GM12878 (cell line): ENCODE data around the gene SKIL. TPM values are rescaled to one million over a fixed set of nuclear protein-coding genes. Genes with fewer than 3 reads are reported as not detected.

ENCODE experiments used
- ATAC-seq: fragments of 200-7000 bp; cut with Tn5 transposase; 3 replicates; pipeline ENCODE4 v1.9.1; 2020; ENCODE audit warnings: mild to moderate bottlenecking, moderate library complexity
- BruUV-seq: library from RNA; stranded (reverse); fragments of 400-500 nt; replicated peaks from 2 replicates; lab custom pipeline; 2021; lab: Mats Ljungman, UMichigan
- CTCF ChIA-PET: fragments of 300-600 bp; sonication (Branson Sonifier 250); formaldehyde crosslinking; extraction: SDS; loops from one replicate; lab custom pipeline; 2021; ENCODE audit warnings: inconsistent platforms; lab: Yijun Ruan, JAX
- POLR2A ChIA-PET: fragments of 350-600 bp; formaldehyde crosslinking; extraction: SDS; loops from one replicate; lab custom pipeline; 2021; ENCODE audit warnings: inconsistent platforms; lab: Charles Lee
- RAD21 ChIA-PET: fragments of 300-600 bp; sonication (Branson Sonifier 250); formaldehyde crosslinking; loops from one replicate; lab custom pipeline; 2023; ENCODE audit warnings: antibody characterized with exemption; ENCODE audit not compliant: unreplicated experiment; lab: Charles Lee
- SMC1A ChIA-PET: fragments of 300-600 bp; sonication (Branson Sonifier 250); formaldehyde crosslinking; loops from one replicate; lab custom pipeline; 2023; ENCODE audit not compliant: unreplicated experiment, uncharacterized antibody; lab: Charles Lee
- DNase-seq: peaks from one replicate; pipeline ENCODE4 v3.0.0-alpha.2; 2011; ENCODE audit warnings: low read depth, low spot score
- FAIRE-seq: peaks from 3 replicates; lab custom pipeline; 2011; peaks lifted over from hg19 to GRCh38; lab: Jason Lieb, UNC
- H2AFZ ChIP-seq: 2 replicates; pipeline ENCODE4 v1.6.0; 2011; ENCODE audit warnings: low read depth, low read length, control low read depth; ENCODE audit not compliant: control insufficient read depth
- H3K27ac ChIP-seq: 2 replicates; pipeline ENCODE4 v1.5.1; 2011; ENCODE audit warnings: control low read depth; ENCODE audit not compliant: control insufficient read depth, insufficient read depth
- H3K27me3 ChIP-seq, 2 experiments: replicated peaks in 1 of 2; 2 replicates each; pipeline versions ENCODE4 v1.6.0 to v1.6.1; 2011; ENCODE audit warnings: low read length in 1 of 2; ENCODE audit not compliant: control insufficient read depth in 2 of 2, insufficient read depth in 2 of 2
- H3K36me3 ChIP-seq, 2 experiments: 2 replicates each; pipeline ENCODE4 v1.5.1; 2011; ENCODE audit warnings: low read length in 1 of 2; ENCODE audit not compliant: control insufficient read depth in 2 of 2, insufficient read depth in 2 of 2
- H3K4me1 ChIP-seq: 2 replicates; pipeline ENCODE4 v1.6.1; 2011; ENCODE audit warnings: mild to moderate bottlenecking, low read length, moderate library complexity, mixed read lengths; ENCODE audit not compliant: control insufficient read depth, insufficient read depth
- H3K4me2 ChIP-seq: 2 replicates; pipeline ENCODE4 v1.6.0; 2011; ENCODE audit warnings: control low read depth; ENCODE audit not compliant: control insufficient read depth, insufficient read depth
- H3K4me3 ChIP-seq: fragments of 200-600 bp; sonication (generic); 2 replicates; pipeline ENCODE4 v1.5.1; 2016
- H3K79me2 ChIP-seq: 2 replicates; pipeline ENCODE4 v1.6.0; 2011; ENCODE audit warnings: low read length; ENCODE audit not compliant: control insufficient read depth, insufficient read depth
- H3K9ac ChIP-seq: 2 replicates; pipeline ENCODE4 v1.8.0; 2011; ENCODE audit warnings: low read length, control low read depth, mixed read lengths; ENCODE audit not compliant: control insufficient read depth, insufficient read depth
- H3K9me3 ChIP-seq: replicated peaks from 3 replicates; pipeline ENCODE4 v1.5.1; 2011; ENCODE audit warnings: mild to moderate bottlenecking, low read length; ENCODE audit not compliant: control insufficient read depth, insufficient read depth
- H4K20me1 ChIP-seq: 2 replicates; pipeline ENCODE4 v1.6.0; 2011; ENCODE audit not compliant: control insufficient read depth, insufficient read depth
- CBFB ChIP-seq: IDR thresholded peaks from 2 replicates; pipeline ENCODE4 v1.6.1; 2016; ENCODE audit warnings: antibody characterized with exemption, low read depth
- FOXM1 ChIP-seq: IDR thresholded peaks from 2 replicates; pipeline ENCODE4 v1.6.1; 2012; ENCODE audit warnings: low read depth, mild to moderate bottlenecking, inconsistent platforms, low read length, moderate library complexity
- MYB ChIP-seq: fragments of 150-350 bp; IDR thresholded peaks from 2 replicates; pipeline ENCODE4 v1.6.1; 2014; ENCODE audit warnings: mild to moderate bottlenecking, low read depth, low read length, borderline replicate concordance
- NFIC ChIP-seq: IDR thresholded peaks from 2 replicates; pipeline ENCODE4 v1.6.1; 2012; ENCODE audit warnings: low read depth, mild to moderate bottlenecking, inconsistent platforms, low read length, moderate library complexity
- PAX8 ChIP-seq: fragments of 450-650 bp; IDR thresholded peaks from 2 replicates; pipeline ENCODE4 v1.6.1; 2017; ENCODE audit warnings: mild to moderate bottlenecking, moderate library complexity
- SUZ12 ChIP-seq: fragments of 200-600 bp; sonication (generic); IDR thresholded peaks from one replicate; pipeline ENCODE4 v1.6.1; 2018; ENCODE audit warnings: antibody characterized with exemption, mild to moderate bottlenecking; ENCODE audit not compliant: unreplicated experiment
- ZNF24 ChIP-seq: fragments of 450-650 bp; IDR thresholded peaks from 2 replicates; pipeline ENCODE4 v1.6.1; 2017; ENCODE audit warnings: antibody characterized with exemption, mild to moderate bottlenecking
- WGBS: methylation state at CpG from one replicate; pipeline ENCODE4 v1.1.6; 2016; ENCODE audit warnings: low lambda C conversion rate; ENCODE audit not compliant: insufficient replicate concordance, insufficient coverage; ENCODE audit errors: missing lambda C conversion rate; 5-methylcytosine and 5-hydroxymethylcytosine counted together
- in situ Hi-C: fragments of 300-500 bp; cut with MboI; formaldehyde crosslinking; loops from 9 replicates; pipeline ENCODE4 v1.14.3; 2018; ENCODE audit warnings: mixed read lengths
- intact Hi-C: fragments of 100-400 bp; cut with micrococcal nuclease; formaldehyde crosslinking; loops from one replicate; pipeline ENCODE4 v1.14.2; 2022; ENCODE audit not compliant: unreplicated experiment
- polyA plus RNA-seq, 11 experiments: library from polyadenylated mRNA; depleted of rRNA in 4 of 11; unstranded in 6 of 11; stranded (reverse) in 5 of 11; fragments of >200 nt; fragmentation: Nextera tagmentation in 4 of 11; fragmentation: Illumina TruSeq in 1 of 11; extraction: Ambion mirVana in 4 of 11; extraction: Trizol in 1 of 11; gene quantifications; 1 replicate in 1 of 11; 2 replicates in 10 of 11; pipeline versions ENCODE4 v1.2.1 to v1.2.3, GENCODE V29; 2011 to 2016; ENCODE audit warnings: inconsistent platforms in 2 of 11, missing spikeins in 2 of 11, low read depth in 1 of 11
- total RNA-seq, 4 experiments: library from RNA; depleted of rRNA in 3 of 4; stranded (reverse); fragments of >200 nt in 3 of 4; fragmentation: Illumina TruSeq in 1 of 4; extraction: Trizol in 1 of 4; gene quantifications; 2 replicates each; pipeline versions ENCODE4 v1.2.1 to v1.2.3, GENCODE V29; 2013 to 2021
- TF ChIP-seq, protein P1 (sequence below): fragments of 450-650 bp; IDR thresholded peaks from 2 replicates; pipeline ENCODE4 v1.6.1; 2017; ENCODE audit warnings: antibody characterized with exemption, mild to moderate bottlenecking, moderate library complexity
- TF ChIP-seq, protein P2 (sequence below): IDR thresholded peaks from 2 replicates; pipeline ENCODE4 v1.6.1; 2012; ENCODE audit warnings: low read length, inconsistent platforms
- TF ChIP-seq, protein P3 (sequence below): fragments of 150-350 bp; IDR thresholded peaks from 2 replicates; pipeline ENCODE4 v1.6.1; 2016; ENCODE audit warnings: low read depth, low read length

Gene SKIL
- total and polyA plus RNA-seq, 10 of the 15 experiments (the other 5 are each of a cell fraction or from before 2014, with no cell fraction given) = 2.7 to 14.8 (median 6.7) TPM

DNA sequence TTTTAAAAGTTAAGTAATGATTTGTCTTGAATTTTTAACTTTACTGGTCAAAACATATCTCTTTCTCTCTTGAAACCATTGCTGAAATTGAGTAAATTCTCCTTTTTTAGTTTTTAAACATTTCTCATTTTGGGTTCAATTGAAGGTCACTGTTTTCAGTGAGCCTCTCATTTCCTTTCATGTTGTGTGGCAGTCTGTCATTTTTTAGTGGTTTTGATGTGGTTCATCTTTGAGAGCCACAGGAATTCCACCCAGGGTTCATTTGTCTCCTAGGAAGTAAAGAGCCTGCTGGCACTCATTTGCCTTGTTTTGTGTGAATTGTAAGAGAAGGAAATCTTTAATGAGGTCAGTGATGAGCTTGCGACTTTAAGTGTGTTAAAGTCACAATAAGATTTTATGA, 71.5 kb downstream of the SKIL start (continued):
- TF ChIP-seq, protein P1, sequence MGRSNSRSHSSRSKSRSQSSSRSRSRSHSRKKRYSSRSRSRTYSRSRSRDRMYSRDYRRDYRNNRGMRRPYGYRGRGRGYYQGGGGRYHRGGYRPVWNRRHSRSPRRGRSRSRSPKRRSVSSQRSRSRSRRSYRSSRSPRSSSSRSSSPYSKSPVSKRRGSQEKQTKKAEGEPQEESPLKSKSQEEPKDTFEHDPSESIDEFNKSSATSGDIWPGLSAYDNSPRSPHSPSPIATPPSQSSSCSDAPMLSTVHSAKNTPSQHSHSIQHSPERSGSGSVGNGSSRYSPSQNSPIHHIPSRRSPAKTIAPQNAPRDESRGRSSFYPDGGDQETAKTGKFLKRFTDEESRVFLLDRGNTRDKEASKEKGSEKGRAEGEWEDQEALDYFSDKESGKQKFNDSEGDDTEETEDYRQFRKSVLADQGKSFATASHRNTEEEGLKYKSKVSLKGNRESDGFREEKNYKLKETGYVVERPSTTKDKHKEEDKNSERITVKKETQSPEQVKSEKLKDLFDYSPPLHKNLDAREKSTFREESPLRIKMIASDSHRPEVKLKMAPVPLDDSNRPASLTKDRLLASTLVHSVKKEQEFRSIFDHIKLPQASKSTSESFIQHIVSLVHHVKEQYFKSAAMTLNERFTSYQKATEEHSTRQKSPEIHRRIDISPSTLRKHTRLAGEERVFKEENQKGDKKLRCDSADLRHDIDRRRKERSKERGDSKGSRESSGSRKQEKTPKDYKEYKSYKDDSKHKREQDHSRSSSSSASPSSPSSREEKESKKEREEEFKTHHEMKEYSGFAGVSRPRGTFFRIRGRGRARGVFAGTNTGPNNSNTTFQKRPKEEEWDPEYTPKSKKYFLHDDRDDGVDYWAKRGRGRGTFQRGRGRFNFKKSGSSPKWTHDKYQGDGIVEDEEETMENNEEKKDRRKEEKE = no peak
- TF ChIP-seq, protein P2, sequence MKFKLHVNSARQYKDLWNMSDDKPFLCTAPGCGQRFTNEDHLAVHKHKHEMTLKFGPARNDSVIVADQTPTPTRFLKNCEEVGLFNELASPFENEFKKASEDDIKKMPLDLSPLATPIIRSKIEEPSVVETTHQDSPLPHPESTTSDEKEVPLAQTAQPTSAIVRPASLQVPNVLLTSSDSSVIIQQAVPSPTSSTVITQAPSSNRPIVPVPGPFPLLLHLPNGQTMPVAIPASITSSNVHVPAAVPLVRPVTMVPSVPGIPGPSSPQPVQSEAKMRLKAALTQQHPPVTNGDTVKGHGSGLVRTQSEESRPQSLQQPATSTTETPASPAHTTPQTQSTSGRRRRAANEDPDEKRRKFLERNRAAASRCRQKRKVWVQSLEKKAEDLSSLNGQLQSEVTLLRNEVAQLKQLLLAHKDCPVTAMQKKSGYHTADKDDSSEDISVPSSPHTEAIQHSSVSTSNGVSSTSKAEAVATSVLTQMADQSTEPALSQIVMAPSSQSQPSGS = 0 out of 2 replicates have a peak, but pooled peaks have one; percentile 61
- no peak for TF ChIP-seq PAX8
- peak; percentile 95 for TF ChIP-seq NFIC
- peak; percentile 83 for TF ChIP-seq FOXM1

DNA sequence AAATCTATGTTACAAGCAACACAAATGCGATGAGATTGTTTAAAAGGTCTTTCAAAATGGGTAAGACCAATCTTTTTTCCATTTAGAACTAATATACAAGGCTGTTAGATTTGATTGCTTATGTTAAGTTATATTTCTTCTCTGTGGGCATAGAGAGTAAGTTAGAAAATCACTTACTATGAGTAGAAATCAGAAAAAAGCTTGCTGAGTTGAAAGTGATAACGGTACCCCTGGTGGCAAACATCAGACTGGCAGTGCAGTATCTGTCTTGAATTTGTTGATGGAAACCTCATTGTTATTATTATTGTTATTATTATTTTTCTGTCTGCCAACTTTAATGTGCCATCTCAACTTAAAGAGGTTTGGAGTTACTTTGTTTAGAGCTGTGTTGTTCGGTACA, 73.5 kb downstream of the SKIL start:
- no peak for ATAC-seq
- intact Hi-C loops (no loop called here), in situ Hi-C loops (no loop called here)
- ChIA-PET CTCF (interaction anchor here (0.7 to 1.9 kb wide), 4 partner anchors 17 to 381 kb away, joined by 3 to 13 read pairs (median 4); no protein-coding TSS in a partner anchor), SMC1A (interaction anchor here (1.3 to 2.0 kb wide), 4 partner anchors 9 to 20 kb away, joined by 3 to 8 read pairs (median 4); no protein-coding TSS in a partner anchor), POLR2A (no interaction called here), RAD21 (no interaction called here)
- H3K9me3 ChIP-seq = no peaks in the 10 kb centered on the region
- H3K36me3 ChIP-seq = no peaks in the 10 kb centered on the region
- no peak for FAIRE-seq
- H3K27ac ChIP-seq = no peak overlapping the region
- no peak overlapping the region for H3K9ac ChIP-seq
- H2AFZ ChIP-seq = no peak overlapping the region
- no TSS peak for BruUV-seq
- H4K20me1 ChIP-seq = no peaks in the 10 kb centered on the region
- H3K4me3 ChIP-seq = no peak overlapping the region
- H3K4me1 ChIP-seq = peaks cover 16% of the 10 kb centered on the region
- no peaks in the 10 kb centered on the region; a peak in 3 of 4 replicates for H3K27me3 ChIP-seq
- H3K4me2 ChIP-seq = no peak overlapping the region
- WGBS = 37% methylated on average over 3 of the region's 3 CpGs
- no peaks in the 10 kb centered on the region for H3K79me2 ChIP-seq
- no peak for DNase-seq
- TF ChIP-seq ZNF24 = no peak
- TF ChIP-seq CBFB = no peak
- TF ChIP-seq, protein P3, sequence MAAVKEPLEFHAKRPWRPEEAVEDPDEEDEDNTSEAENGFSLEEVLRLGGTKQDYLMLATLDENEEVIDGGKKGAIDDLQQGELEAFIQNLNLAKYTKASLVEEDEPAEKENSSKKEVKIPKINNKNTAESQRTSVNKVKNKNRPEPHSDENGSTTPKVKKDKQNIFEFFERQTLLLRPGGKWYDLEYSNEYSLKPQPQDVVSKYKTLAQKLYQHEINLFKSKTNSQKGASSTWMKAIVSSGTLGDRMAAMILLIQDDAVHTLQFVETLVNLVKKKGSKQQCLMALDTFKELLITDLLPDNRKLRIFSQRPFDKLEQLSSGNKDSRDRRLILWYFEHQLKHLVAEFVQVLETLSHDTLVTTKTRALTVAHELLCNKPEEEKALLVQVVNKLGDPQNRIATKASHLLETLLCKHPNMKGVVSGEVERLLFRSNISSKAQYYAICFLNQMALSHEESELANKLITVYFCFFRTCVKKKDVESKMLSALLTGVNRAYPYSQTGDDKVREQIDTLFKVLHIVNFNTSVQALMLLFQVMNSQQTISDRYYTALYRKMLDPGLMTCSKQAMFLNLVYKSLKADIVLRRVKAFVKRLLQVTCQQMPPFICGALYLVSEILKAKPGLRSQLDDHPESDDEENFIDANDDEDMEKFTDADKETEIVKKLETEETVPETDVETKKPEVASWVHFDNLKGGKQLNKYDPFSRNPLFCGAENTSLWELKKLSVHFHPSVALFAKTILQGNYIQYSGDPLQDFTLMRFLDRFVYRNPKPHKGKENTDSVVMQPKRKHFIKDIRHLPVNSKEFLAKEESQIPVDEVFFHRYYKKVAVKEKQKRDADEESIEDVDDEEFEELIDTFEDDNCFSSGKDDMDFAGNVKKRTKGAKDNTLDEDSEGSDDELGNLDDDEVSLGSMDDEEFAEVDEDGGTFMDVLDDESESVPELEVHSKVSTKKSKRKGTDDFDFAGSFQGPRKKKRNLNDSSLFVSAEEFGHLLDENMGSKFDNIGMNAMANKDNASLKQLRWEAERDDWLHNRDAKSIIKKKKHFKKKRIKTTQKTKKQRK = no peak
- no peak for TF ChIP-seq MYB
- no peak for TF ChIP-seq SUZ12
